Measurements from ENCODE around the gene PPM1K.

GRCh38 chr4:88320780-88321373 is 36.5 kb upstream of the PPM1K start:
- no peak for TF ChIP-seq CTCF (IDR thresholded peaks at IDR 0.05; ENCODE audit: low read depth, low read length, poor library complexity, severe bottlenecking)
- no peak for TF ChIP-seq EZH2phosphoT487 (IDR thresholded peaks at IDR 0.05; ENCODE audit: borderline replicate concordance, low read length)
